Measurements from ENCODE around the gene NSMCE3.

- TF ChIP-seq CTCF (IDR thresholded peaks at IDR 0.05): no peak
- no peak for TF ChIP-seq POLR2A (IDR thresholded peaks at IDR 0.05)
Observed at GRCh38 chr15:29294732-29295325, 25.2 kb upstream of the NSMCE3 start.
